Endothelial cell of umbilical vein (primary cell): ENCODE measurements around the gene ACVRL1. TPM values are rescaled to one million over a fixed set of nuclear protein-coding genes. Genes with fewer than 3 reads are reported as not detected.
"Not testable (repeated sequence)": the region's sequence is repeated elsewhere in the genome, so short reads cannot be mapped to it uniquely, and the experiment has no call there.

ENCODE experiments used
- BruUV-seq: library from RNA; stranded (reverse); fragments of 400-500 nt; replicated peaks from 2 replicates; lab custom pipeline; 2021; lab: Mats Ljungman, UMichigan
- CTCF ChIA-PET: fragments of 300-600, 350-600 bp; sonication (Branson Sonifier 250); formaldehyde crosslinking; loops from one replicate; lab custom pipeline; 2021; ENCODE audit warnings: antibody characterized with exemption, inconsistent platforms; lab: Charles Lee
- POLR2A ChIA-PET: fragments of 300-600, 350-600 bp; sonication (Branson Sonifier 250); formaldehyde crosslinking; loops from one replicate; lab custom pipeline; 2021; ENCODE audit warnings: antibody characterized with exemption, inconsistent platforms; lab: Charles Lee
- DNase-seq: peaks from one replicate; pipeline ENCODE4 v3.0.0-alpha.2; 2011; ENCODE audit warnings: low read depth, low spot score
- FAIRE-seq: peaks from 2 replicates; lab custom pipeline; 2011; peaks lifted over from hg19 to GRCh38; lab: Jason Lieb, UNC
- H2AFZ ChIP-seq: 2 replicates; pipeline ENCODE4 v1.6.0; 2012; ENCODE audit warnings: low read depth, low read length, control low read depth, inconsistent platforms
- H3K27ac ChIP-seq: 2 replicates; pipeline ENCODE4 v1.5.1; 2011; ENCODE audit warnings: low read depth, mild to moderate bottlenecking, control low read depth, low read length, moderate library complexity; ENCODE audit not compliant: insufficient read depth
- H3K27me3 ChIP-seq, 2 experiments: 2 replicates each; pipeline versions ENCODE4 v1.6.0 to v1.6.1; 2011; ENCODE audit warnings: low read length in 2 of 2, mixed read lengths in 1 of 2; ENCODE audit not compliant: control insufficient read depth in 2 of 2, insufficient read depth in 2 of 2
- H3K36me3 ChIP-seq, 2 experiments: 2 replicates in 1 of 2; 3 replicates in 1 of 2; pipeline ENCODE4 v1.5.1; 2011; ENCODE audit warnings: low read length in 2 of 2, mild to moderate bottlenecking in 1 of 2, moderate library complexity in 1 of 2; ENCODE audit not compliant: control insufficient read depth in 2 of 2, insufficient read depth in 2 of 2; ENCODE audit errors: extremely low read depth in 1 of 2
- H3K4me1 ChIP-seq: 3 replicates; pipeline ENCODE4 v1.5.1; 2011; ENCODE audit warnings: mild to moderate bottlenecking, low read length; ENCODE audit not compliant: control insufficient read depth, insufficient read depth; ENCODE audit errors: extremely low read depth
- H3K4me2 ChIP-seq: 2 replicates; pipeline ENCODE4 v1.6.1; 2011; ENCODE audit warnings: low read length, control low read depth, mixed read lengths; ENCODE audit not compliant: insufficient read depth
- H3K4me3 ChIP-seq, 3 experiments: fragments of 200-600 bp in 1 of 3; sonication (generic), shearing (Covaris generic) in 1 of 3; replicated peaks in 1 of 3; 2 replicates each; pipeline ENCODE4 v1.5.1; 2011 to 2016; ENCODE audit warnings: control low read depth in 3 of 3, low read length in 3 of 3, mild to moderate bottlenecking in 2 of 3, inconsistent platforms in 1 of 3, low read depth in 1 of 3, moderate library complexity in 1 of 3; ENCODE audit not compliant: insufficient read depth in 1 of 3
- H3K79me2 ChIP-seq: 2 replicates; pipeline ENCODE4 v1.6.0; 2012; ENCODE audit warnings: low read length, inconsistent platforms; ENCODE audit not compliant: control insufficient read depth, insufficient read depth
- H3K9ac ChIP-seq: replicated peaks from 2 replicates; pipeline ENCODE3; 2011; ENCODE audit warnings: low read length, control low read depth; ENCODE audit not compliant: insufficient read depth; ENCODE audit errors: extremely low read depth
- H3K9me1 ChIP-seq: replicated peaks from 3 replicates; pipeline ENCODE4 v1.6.0; 2011; ENCODE audit warnings: mild to moderate bottlenecking, low read length; ENCODE audit not compliant: control insufficient read depth, insufficient read depth; ENCODE audit errors: extremely low read depth
- H3K9me3 ChIP-seq: replicated peaks from 2 replicates; pipeline ENCODE4 v1.5.1; 2012; ENCODE audit warnings: low read length, inconsistent platforms; ENCODE audit not compliant: control insufficient read depth, insufficient read depth
- H4K20me1 ChIP-seq: replicated peaks from 2 replicates; pipeline ENCODE3; 2011; ENCODE audit warnings: mild to moderate bottlenecking, low read length; ENCODE audit not compliant: control insufficient read depth, insufficient read depth; ENCODE audit errors: extremely low read depth
- CTCF ChIP-seq, 2 donors: IDR thresholded peaks; 1 replicate in 1 of 2; 2 replicates in 1 of 2; pipeline ENCODE4 v1.5.1; 2011; ENCODE audit warnings: low read length in 2 of 2, mild to moderate bottlenecking in 2 of 2, moderate library complexity in 2 of 2, control low read depth in 1 of 2, inconsistent platforms in 1 of 2, low read depth in 1 of 2; ENCODE audit not compliant: insufficient read depth in 1 of 2; ENCODE audit errors: extremely low read depth in 1 of 2
- EZH2 ChIP-seq: IDR thresholded peaks from 2 replicates; pipeline ENCODE4 v1.6.1; 2012; ENCODE audit warnings: borderline replicate concordance, low read depth, mild to moderate bottlenecking, moderate library complexity, low read length, inconsistent platforms; ENCODE audit not compliant: severe bottlenecking
- FOS ChIP-seq: IDR thresholded peaks from 2 replicates; pipeline ENCODE4 v1.6.1; 2011; ENCODE audit warnings: mild to moderate bottlenecking, low read length, moderate library complexity, borderline replicate concordance; ENCODE audit not compliant: insufficient read depth
- GATA2 ChIP-seq: IDR thresholded peaks from 2 replicates; pipeline ENCODE4 v1.7.0; 2011; ENCODE audit warnings: low read depth, mild to moderate bottlenecking, moderate library complexity, mixed read lengths, low read length; ENCODE audit not compliant: insufficient read length, insufficient read depth
- JUN ChIP-seq: IDR thresholded peaks from 2 replicates; pipeline ENCODE4 v1.6.1; 2011; ENCODE audit warnings: borderline replicate concordance, low read depth; ENCODE audit not compliant: insufficient read length, insufficient read depth
- POLR2AphosphoS5 ChIP-seq: IDR thresholded peaks from 2 replicates; pipeline ENCODE4 v1.6.1; 2012; ENCODE audit warnings: low read depth, mild to moderate bottlenecking, control low read depth, low read length, moderate library complexity; ENCODE audit not compliant: insufficient read depth
- dilution Hi-C: fragments of 300-500 bp; cut with MboI; formaldehyde crosslinking; loops from one replicate; pipeline ENCODE4 v1.15.0; 2019; ENCODE audit warnings: low sequenced_read_pairs; ENCODE audit not compliant: extremely low pct_ligation_motif_present
- intact Hi-C: fragments of 100-400 bp; cut with micrococcal nuclease; formaldehyde crosslinking; loops from one replicate; pipeline ENCODE4 v1.10.0; 2022
- polyA plus RNA-seq, 4 experiments: library from polyadenylated mRNA; depleted of rRNA in 3 of 4; stranded (reverse) in 3 of 4; unstranded in 1 of 4; fragments of >200 nt; gene quantifications; 2 replicates each; pipeline versions ENCODE4 v1.2.1 to v1.2.3, GENCODE V29; 2011 to 2012; ENCODE audit warnings: missing spikeins in 1 of 4
- total RNA-seq: library from RNA; stranded (reverse); gene quantifications from 2 replicates; pipeline ENCODE4 v1.2.3, GENCODE V29; 2021

ACVRL1 gene
- total and polyA plus RNA-seq, 2 donors (not counting 3 experiments of a cell fraction or from before 2014, with no cell fraction given): 355 to 404 TPM

- peak; percentile 50 for FAIRE-seq
- no peaks in the 10 kb centered on the region for H3K79me2 ChIP-seq
- CTCF ChIA-PET: interaction anchor here (1.0 to 6.5 kb wide), 3 partner anchors 10 to 141 kb away, joined by 3 to 44 read pairs (median 10); no protein-coding TSS in a partner anchor
These were observed 22.6 kb upstream of the ACVRL1 start for GRCh38 chr12:51884676-51885229.

GRCh38 chr12:51885294-51886020 lies 21.8 kb upstream of the ACVRL1 start:
- peak overlapping the region; percentile 52 for H3K4me2 ChIP-seq
- CTCF ChIA-PET: interaction anchor here (0.8 to 6.5 kb wide), 15 partner anchors 9 to 464 kb away, joined by 3 to 55 read pairs (median 5); no protein-coding TSS in a partner anchor
- H3K4me3 ChIP-seq, H3K9me3 ChIP-seq, H3K36me3 ChIP-seq, dilution Hi-C loops, H4K20me1 ChIP-seq, DNase-seq, H3K79me2 ChIP-seq, H3K27me3 ChIP-seq, H2AFZ ChIP-seq, H3K9me1 ChIP-seq: not testable (repeated sequence)
- FAIRE-seq: peak; percentile 38
- H3K27ac ChIP-seq: peak overlapping the region; percentile 89
- intact Hi-C loops: loop anchor here (5.0 kb wide), 1 partner anchor 143 kb away; no protein-coding TSS in a partner anchor
- POLR2A ChIA-PET: interaction anchor here (0.8 to 1.6 kb wide), 7 partner anchors 10 to 121 kb away, joined by 3 to 8 read pairs (median 5); partner anchors contain the start of genes ACVRL1 and TAMALIN
- BruUV-seq: TSS peak; percentile 83
- peak overlapping the region; percentile 34 for H3K9ac ChIP-seq
- peaks cover 41% of the 10 kb centered on the region for H3K4me1 ChIP-seq

More at GRCh38 chr12:51884676-51885229, 22.6 kb upstream of the ACVRL1 start:
- Histone ChIP-seq H3K4me1 (peaks cover 41% of the 10 kb centered on the region), H3K9ac (peak overlapping the region; percentile 34), H3K4me3 (no peak overlapping the region), H3K27me3 (no peaks in the 10 kb centered on the region), H3K4me2 (peak overlapping the region; percentile 21), H2AFZ (peak overlapping the region; percentile 36), H3K9me3 (peaks cover 2% of the 10 kb centered on the region), H3K36me3 (no peaks in the 10 kb centered on the region), H4K20me1 (no peaks in the 10 kb centered on the region), H3K27ac (peak overlapping the region; percentile 89), H3K9me1 (no peaks in the 10 kb centered on the region)
- BruUV-seq: no TSS peak
- intact Hi-C loops: loop anchor here (5.0 kb wide), 1 partner anchor 142 kb away; no protein-coding TSS in a partner anchor
- dilution Hi-C loops: no loop called here
- TF ChIP-seq FOS: peak; percentile 54
- TF ChIP-seq POLR2AphosphoS5: peak; percentile 65
- TF ChIP-seq CTCF (IDR thresholded peaks at IDR 0.05; ENCODE audit: extremely low read depth in 1 of 2, insufficient read depth in 1 of 2, low read depth in 1 of 2, low read length in 2 of 2): no peak
- peak; percentile 85 for TF ChIP-seq GATA2
- TF ChIP-seq JUN: peak; percentile 74
- no peak for TF ChIP-seq EZH2
- peak; percentile 59 for DNase-seq
- POLR2A ChIA-PET: interaction anchor here (1.6 kb wide), 1 partner anchor 122 kb away, joined by 8 read pairs; the partner anchor contains the start of gene TAMALIN
